ENCODE data around the gene CUL1.

Gene CUL1

DNA sequence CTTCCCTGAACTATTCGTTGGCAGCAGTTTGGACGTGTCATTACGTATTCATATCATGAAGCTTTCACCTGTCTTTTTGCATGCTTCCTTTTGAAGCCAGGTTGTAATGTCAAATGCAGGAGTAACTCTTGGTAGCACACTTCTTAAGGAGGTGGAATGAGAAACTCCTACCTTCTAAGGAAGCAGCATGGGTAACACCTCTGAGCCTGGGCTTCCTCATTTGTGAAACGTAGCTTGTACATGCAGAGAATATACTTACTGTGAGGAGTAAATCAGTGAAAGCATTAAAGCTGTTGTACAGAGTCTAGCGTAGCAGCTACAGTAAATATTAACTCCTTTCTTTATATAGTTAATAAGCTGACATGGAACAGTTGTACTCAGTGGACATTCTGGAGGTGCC is 21.1 kb downstream of the CUL1 start:
- no peak for DNase-seq

- no peak for DNase-seq
These were observed 21.8 kb downstream of the CUL1 start for GRCh38 chr7:148720472-148720871.

GRCh38 chr7:148721390-148721789 is 22.7 kb downstream of the CUL1 start:
- no peak for DNase-seq

DNA sequence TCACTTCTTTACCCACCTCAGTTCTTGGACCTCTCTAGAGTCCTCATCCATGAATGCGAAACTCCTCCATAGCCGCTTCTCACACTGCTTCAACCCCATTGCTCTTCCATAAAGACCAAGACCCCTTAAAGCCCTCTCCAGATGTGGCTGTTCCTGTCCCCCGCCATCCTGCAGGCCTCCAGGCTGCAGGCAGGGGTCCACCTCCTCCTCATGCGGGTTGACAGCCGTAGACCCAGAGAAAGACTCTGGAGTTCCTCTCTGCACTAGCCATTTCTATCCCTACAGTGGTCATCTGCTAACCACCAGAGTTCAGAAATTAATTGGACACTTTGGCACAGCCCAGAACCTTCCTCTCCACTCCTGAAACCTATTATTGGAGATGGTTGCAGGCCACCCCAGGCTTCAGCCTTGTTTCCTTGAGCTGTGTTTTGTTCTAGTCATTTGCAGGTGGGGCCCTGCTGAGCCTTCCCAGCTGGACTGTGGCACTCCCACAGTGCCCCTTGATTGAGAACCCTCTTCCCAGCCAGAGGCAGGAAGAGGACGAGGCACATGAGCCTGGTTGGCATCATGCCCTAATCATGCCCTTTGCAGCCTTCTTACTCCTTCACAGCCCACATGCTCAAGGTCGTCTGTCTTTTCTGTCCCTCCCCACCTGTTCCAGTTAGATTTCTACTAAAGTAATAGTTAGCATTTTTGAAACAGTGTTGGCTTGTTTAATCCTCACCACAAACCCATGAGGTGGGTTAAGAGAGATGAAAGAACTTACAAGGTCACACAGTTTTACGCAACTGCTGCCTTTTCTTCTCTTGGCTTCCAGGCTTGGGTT is 23.9 kb downstream of the CUL1 start:
- DNase-seq: no peak

DNA sequence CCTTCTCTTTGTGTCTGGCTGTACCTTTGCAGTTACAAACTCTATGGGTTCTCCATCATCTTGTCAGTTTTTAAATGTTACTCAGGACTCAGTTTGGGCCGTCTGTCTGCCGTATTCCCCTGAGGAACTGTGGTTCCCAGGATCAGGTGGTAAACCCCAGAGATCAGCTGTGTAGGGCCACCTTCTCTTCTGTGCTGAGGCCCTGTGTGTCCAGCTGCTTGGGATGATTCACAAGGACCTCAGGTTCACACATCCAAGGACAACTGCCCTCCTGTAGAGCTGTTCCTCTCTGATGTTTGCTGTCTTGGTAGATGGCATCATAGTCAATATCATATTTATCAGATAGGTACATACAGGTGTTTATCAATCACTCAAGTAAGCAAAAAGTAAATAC is 24.5 kb downstream of the CUL1 start:
- DNase-seq: no peak

GRCh38 chr7:148723846-148724245 is 25.1 kb downstream of the CUL1 start:
- no peak for DNase-seq

- DNase-seq: no peak
These were observed 27.7 kb downstream of the CUL1 start for GRCh38 chr7:148726385-148726784.

- DNase-seq: no peak
These were observed 29.0 kb downstream of the CUL1 start for GRCh38 chr7:148727501-148728278.

DNA sequence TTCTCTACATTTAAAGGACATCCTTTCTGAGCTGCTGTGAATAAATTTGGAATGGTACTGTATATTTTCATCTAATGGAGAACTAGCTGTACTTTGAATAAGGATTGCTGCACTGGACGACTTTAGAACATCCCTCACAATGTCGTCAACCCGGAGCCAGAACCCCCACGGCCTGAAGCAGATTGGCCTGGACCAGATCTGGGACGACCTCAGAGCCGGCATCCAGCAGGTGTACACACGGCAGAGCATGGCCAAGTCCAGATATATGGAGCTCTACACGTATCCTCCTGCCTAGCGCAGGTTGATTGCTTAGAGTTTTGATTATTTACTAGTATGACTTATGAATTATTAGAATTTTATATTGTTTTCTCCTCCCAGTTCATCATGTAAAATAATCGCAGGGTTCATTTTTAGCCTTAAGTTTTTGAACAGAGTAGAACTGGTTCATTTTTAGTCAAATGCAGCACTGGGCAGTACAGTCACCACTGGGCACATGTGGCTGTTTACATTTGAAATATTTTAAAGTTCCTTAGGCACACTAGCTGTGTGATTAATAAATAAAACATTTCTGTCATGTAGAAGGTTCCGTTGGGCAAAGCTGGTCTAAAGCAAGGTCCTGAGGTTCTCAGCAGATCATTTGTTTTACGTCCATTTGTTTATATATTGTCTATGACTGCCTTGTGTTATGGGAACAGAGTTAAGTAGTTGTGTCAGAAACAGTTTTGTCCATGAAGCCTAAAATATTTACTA is 31.5 kb downstream of the CUL1 start:
- DNase-seq: no peak

GRCh38 chr7:148732862-148733261 is 34.2 kb downstream of the CUL1 start:
- no peak for DNase-seq

DNA sequence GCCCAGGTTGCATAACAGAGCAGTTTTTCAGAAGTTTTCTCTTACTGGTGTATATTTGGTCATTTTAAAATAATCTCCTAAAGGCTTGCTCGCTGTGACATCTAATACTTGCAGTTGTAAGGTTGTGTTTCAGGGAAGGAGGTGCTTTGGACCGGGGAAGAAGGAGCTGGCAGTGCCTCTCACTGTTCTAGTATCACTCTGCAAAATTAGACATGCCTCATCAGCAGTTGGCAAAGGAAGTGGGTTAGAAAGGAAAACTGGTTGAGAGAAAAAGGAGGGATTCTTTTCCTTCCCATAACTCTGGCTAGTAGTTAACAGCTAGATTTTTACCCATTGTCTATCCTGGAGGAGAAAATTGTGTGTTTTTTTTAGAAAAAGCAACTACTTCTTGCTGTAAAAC is 34.8 kb downstream of the CUL1 start:
- DNase-seq: no peak

- no peak for DNase-seq
These were observed 36.4 kb downstream of the CUL1 start for GRCh38 chr7:148735141-148735540.

GRCh38 chr7:148735967-148736366 is 37.3 kb downstream of the CUL1 start:
- no peak for DNase-seq

DNA sequence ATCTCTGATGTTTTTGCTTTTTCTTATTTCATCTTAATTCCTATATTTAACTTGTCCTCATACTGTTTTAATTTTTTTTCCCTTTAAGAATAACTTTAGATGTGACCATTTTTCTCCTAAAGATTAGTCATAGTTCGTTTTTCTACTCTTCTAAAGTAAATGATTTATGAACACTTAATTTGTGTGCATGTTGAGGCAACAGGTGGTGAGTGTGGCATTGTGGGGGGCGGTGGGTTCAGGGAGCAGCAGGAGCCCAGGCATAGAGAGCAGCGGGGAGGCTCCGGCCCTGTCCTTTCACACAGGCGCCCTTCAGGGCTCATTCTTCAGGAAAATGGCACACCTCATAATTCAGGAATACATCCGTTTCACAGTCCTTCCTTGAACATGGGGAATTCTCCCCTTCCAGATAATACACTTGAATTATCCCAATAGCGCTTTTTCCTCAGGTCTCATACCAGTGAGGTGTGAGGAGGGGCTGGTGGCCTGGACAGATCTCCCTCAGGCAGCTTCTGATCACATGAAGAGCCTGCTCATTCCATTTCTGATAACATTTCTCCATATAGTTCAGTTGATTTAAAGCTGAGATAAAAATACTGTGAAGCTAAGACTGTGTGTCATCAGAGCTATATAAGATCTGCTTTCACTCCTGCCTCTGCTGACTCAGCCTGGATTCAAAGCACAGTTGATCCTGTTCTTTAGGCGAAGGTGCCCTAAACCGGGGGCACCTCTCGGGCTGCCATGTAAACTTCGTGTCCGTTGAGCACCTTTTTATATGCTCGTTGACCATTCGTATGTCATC is 40.2 kb downstream of the CUL1 start:
- DNase-seq: no peak

- DNase-seq: no peak
These were observed 47.4 kb downstream of the CUL1 start for GRCh38 chr7:148746135-148746534.

GRCh38 chr7:148747274-148747673 is 48.6 kb downstream of the CUL1 start:
- peak; percentile 23 for DNase-seq

- no peak for DNase-seq
These were observed 52.0 kb downstream of the CUL1 start for GRCh38 chr7:148750442-148751355.

GRCh38 chr7:148753224-148753623 is 54.5 kb downstream of the CUL1 start:
- DNase-seq: no peak

DNA sequence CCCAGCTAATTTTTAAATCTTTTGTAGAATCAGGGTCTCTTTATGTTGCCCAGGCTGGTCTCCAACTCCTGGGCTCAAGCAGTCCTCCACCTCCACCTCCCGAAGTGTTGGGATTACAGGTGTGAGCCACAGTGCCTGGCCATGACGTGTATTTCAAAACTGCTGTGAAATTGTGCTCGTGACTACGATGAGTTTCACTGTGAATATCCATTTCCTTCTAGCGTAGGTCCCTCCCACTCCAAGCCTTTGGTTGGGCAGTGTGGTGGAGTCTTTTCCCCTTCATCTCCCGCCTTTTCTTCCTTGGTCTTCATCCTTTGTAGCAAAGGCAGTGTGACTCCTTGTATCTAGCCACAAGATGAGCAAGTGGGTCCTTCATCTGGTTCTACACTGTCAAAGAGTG is 56.2 kb downstream of the CUL1 start:
- DNase-seq: no peak

DNA sequence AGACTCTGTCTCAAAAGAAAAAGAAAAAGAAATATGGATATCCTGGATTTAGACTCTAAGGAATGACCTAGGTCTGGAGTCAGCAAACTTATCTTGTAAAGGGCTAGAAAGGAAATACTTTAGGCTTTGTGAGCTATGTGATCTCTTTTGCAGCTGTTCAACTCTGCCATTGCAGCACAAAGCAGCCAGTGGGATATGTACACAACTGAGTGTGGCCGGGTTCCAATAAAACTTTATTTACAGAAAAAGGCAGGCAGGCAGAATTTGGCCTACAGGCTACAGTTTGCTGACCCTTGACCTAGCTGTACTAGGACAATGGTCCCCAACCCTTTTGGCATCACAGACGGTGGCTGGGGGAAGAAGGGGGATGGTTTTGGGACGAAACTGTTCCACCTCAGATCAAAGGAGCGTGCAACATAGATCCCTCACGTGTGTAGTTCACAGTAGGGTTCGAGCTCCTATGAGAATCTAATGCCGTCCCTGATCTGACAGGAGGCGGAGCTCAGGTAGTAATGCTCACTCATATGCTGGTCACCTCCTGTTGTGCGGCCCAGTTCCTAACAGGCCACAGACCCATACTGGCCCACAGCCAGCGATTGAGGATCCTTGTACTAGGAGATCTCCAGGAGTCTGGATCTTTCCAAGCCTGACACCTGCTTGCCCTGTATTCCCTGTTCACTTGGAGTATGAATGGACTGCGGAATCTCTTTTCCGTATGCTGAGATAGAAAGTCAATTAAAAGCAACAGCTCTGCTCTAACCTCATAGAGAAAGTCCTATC is 63.0 kb downstream of the CUL1 start:
- no peak for DNase-seq

GRCh38 chr7:148763622-148764021 is 64.9 kb downstream of the CUL1 start:
- no peak for DNase-seq

Measured in CD4-positive, alpha-beta T cell treated with Interleukin-12 subunit alpha and Interleukin-12 subunit beta, for 1 hour (primary cell).